Vagina (tissue), 2 donors: ENCODE results near the gene SPSB1.

ENCODE experiments used
- CTCF ChIP-seq, 3 experiments: fragments of 450-650 bp in 2 of 3; fragments of 200-600 bp in 1 of 3; sonication (generic) in 1 of 3; IDR thresholded peaks; one replicate each; pipeline ENCODE4 v1.5.1; 2017 to 2019; ENCODE audit warnings: antibody characterized with exemption in 3 of 3, mild to moderate bottlenecking in 2 of 3, moderate library complexity in 2 of 3
- POLR2A ChIP-seq, 2 donors: fragments of 450-650 bp; IDR thresholded peaks; one replicate each; pipeline ENCODE4 v1.6.1; 2017; ENCODE audit warnings: antibody characterized with exemption in 2 of 2, mild to moderate bottlenecking in 2 of 2, moderate library complexity in 2 of 2
- POLR2AphosphoS5 ChIP-seq, 2 donors: sonication (generic); formaldehyde crosslinking; IDR thresholded peaks; one replicate each; pipeline ENCODE4 v1.9.0; 2017; ENCODE audit warnings: antibody characterized with exemption in 2 of 2, mild to moderate bottlenecking in 2 of 2, low read depth in 1 of 2; ENCODE audit not compliant: insufficient read depth in 1 of 2

GRCh38 chr1:9374748-9375341 lies 82.2 kb downstream of the SPSB1 start:
- TF ChIP-seq CTCF (IDR thresholded peaks at IDR 0.05): no peak
- TF ChIP-seq POLR2A (IDR thresholded peaks at IDR 0.05): no peak
- no peak for TF ChIP-seq POLR2AphosphoS5 (IDR thresholded peaks at IDR 0.05; ENCODE audit: insufficient read depth in 1 of 2, low read depth in 1 of 2)
